Breast epithelium (tissue), 4 donors: ENCODE data around the gene CFAP20DC. TPM values are rescaled to one million over a fixed set of nuclear protein-coding genes. Genes with fewer than 3 reads are reported as not detected.

Source experiments
- DNase-seq, 2 donors: peaks; one replicate each; pipeline ENCODE4 v3.0.0-alpha.2; 2019; ENCODE audit warnings: low spot score in 2 of 2
- H3K27ac ChIP-seq, 2 donors: fragments of 200-600 bp; sonication (generic) in 1 of 2; one replicate each; pipeline ENCODE4 v1.5.1; 2016 to 2019; ENCODE audit warnings: mild to moderate bottlenecking in 1 of 2
- H3K27me3 ChIP-seq, 2 donors: fragments of 200-600 bp; sonication (generic) in 1 of 2; one replicate each; pipeline versions ENCODE4 v1.5.1 to v1.6.0; 2017 to 2019; ENCODE audit warnings: control low read depth in 1 of 2, mild to moderate bottlenecking in 1 of 2
- H3K36me3 ChIP-seq: fragments of 200-600 bp; one replicate; pipeline ENCODE4 v1.5.1; 2019
- H3K4me1 ChIP-seq, 2 donors: fragments of 200-600 bp; sonication (generic); one replicate each; pipeline ENCODE4 v1.5.1; 2016 to 2019; ENCODE audit warnings: control low read depth in 1 of 2
- H3K4me3 ChIP-seq, 3 donors: fragments of 200-600 bp; sonication (generic); 1 replicate in 2 of 3; 2 replicates in 1 of 3; pipeline ENCODE4 v1.5.1; 2016 to 2019; ENCODE audit warnings: mild to moderate bottlenecking in 3 of 3, moderate library complexity in 2 of 3
- H3K9me3 ChIP-seq, 2 donors: fragments of 200-600 bp; sonication (generic) in 1 of 2; one replicate each; pipeline ENCODE4 v1.5.1; 2016 to 2019; ENCODE audit warnings: control low read depth in 1 of 2
- POLR2A ChIP-seq: fragments of 450-650 bp; IDR thresholded peaks from one replicate; pipeline ENCODE4 v1.6.1; 2016; ENCODE audit warnings: antibody characterized with exemption, mild to moderate bottlenecking, moderate library complexity
- POLR2AphosphoS5 ChIP-seq, 3 donors: sonication (generic); formaldehyde crosslinking; IDR thresholded peaks; one replicate each; pipeline ENCODE4 v1.6.1; 2017; ENCODE audit warnings: antibody characterized with exemption in 3 of 3
- intact Hi-C: fragments of 100-400 bp; cut with DNase I; formaldehyde crosslinking; loops from one replicate; pipeline ENCODE4 v1.15.1; 2023; ENCODE audit warnings: low total_unique reads
- total RNA-seq, 3 donors: library from RNA; depleted of rRNA; stranded (reverse); fragments of >200 nt; gene quantifications; one replicate each; pipeline ENCODE4 v1.1.0, GENCODE V29; 2016
- TF ChIP-seq, protein P1 (sequence below), 3 donors: fragments of 450-650 bp; IDR thresholded peaks; one replicate each; pipeline ENCODE4 v1.5.1; 2016 to 2017; ENCODE audit warnings: antibody characterized with exemption in 3 of 3, mild to moderate bottlenecking in 3 of 3, moderate library complexity in 3 of 3

The CFAP20DC gene
- total RNA-seq, 3 donors from 2014 or later, result 0.44 to 3.3 (median 2.4) TPM

DNA sequence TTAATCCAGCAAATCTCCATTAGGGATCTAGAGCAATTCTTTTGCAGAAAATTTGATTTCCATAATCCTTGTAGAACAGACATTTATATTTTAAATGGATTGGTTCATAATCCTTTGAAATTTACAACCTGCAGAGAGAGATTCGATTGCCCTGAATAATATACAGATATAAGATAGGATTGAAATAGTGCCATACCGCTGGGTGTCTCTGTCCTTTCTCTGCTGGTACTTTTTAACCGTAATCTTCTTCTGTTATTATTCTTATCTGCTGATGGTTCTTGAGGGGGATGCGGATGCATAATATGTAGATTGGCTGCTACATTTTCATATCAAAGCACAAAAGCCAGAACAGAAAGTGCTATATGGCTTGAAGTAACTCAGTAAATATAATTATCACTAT lies 182.2 kb downstream of the CFAP20DC start:
- no peaks in the 10 kb centered on the region for H3K27me3 ChIP-seq
- DNase-seq, result no peak
- no peaks in the 10 kb centered on the region for H3K4me1 ChIP-seq
- intact Hi-C loops, result no loop called here
- H3K36me3 ChIP-seq, result no peaks in the 10 kb centered on the region
- no peaks in the 10 kb centered on the region for H3K9me3 ChIP-seq
- no peak overlapping the region for H3K4me3 ChIP-seq
- no peak overlapping the region for H3K27ac ChIP-seq
- TF ChIP-seq POLR2A, result no peak
- TF ChIP-seq POLR2AphosphoS5 (IDR thresholded peaks at IDR 0.05), result no peak
- TF ChIP-seq, protein P1, sequence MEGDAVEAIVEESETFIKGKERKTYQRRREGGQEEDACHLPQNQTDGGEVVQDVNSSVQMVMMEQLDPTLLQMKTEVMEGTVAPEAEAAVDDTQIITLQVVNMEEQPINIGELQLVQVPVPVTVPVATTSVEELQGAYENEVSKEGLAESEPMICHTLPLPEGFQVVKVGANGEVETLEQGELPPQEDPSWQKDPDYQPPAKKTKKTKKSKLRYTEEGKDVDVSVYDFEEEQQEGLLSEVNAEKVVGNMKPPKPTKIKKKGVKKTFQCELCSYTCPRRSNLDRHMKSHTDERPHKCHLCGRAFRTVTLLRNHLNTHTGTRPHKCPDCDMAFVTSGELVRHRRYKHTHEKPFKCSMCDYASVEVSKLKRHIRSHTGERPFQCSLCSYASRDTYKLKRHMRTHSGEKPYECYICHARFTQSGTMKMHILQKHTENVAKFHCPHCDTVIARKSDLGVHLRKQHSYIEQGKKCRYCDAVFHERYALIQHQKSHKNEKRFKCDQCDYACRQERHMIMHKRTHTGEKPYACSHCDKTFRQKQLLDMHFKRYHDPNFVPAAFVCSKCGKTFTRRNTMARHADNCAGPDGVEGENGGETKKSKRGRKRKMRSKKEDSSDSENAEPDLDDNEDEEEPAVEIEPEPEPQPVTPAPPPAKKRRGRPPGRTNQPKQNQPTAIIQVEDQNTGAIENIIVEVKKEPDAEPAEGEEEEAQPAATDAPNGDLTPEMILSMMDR (IDR thresholded peaks at IDR 0.05), result no peak

DNA sequence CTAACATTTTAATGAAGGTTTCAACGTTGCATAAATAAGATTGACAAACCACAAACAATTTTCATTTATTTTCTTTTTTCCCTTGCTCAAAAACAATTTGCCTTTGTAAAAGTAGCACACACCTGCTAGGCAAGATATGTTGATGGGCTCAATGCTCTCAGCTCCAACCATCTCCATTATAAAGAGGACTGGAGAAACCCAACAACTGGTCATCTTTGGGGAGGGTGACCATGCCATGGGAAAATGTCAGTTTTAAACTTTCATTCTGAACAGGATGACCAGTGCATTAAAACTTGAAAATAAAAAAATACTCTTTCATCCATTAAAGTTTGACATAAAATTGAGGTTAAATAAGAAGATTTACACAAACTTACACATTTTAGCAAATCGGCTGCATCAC lies 183.7 kb downstream of the CFAP20DC start:
- H3K4me1 ChIP-seq, result no peaks in the 10 kb centered on the region
- no peak for DNase-seq
- H3K4me3 ChIP-seq, result no peak overlapping the region
- intact Hi-C loops, result no loop called here
- H3K36me3 ChIP-seq, result no peaks in the 10 kb centered on the region
- H3K27ac ChIP-seq, result no peak overlapping the region
- H3K27me3 ChIP-seq, result no peaks in the 10 kb centered on the region
- H3K9me3 ChIP-seq, result no peaks in the 10 kb centered on the region
- no peak for TF ChIP-seq POLR2AphosphoS5 (IDR thresholded peaks at IDR 0.05)
- TF ChIP-seq, protein P1 (IDR thresholded peaks at IDR 0.05), result no peak
- TF ChIP-seq POLR2A, result no peak

DNA sequence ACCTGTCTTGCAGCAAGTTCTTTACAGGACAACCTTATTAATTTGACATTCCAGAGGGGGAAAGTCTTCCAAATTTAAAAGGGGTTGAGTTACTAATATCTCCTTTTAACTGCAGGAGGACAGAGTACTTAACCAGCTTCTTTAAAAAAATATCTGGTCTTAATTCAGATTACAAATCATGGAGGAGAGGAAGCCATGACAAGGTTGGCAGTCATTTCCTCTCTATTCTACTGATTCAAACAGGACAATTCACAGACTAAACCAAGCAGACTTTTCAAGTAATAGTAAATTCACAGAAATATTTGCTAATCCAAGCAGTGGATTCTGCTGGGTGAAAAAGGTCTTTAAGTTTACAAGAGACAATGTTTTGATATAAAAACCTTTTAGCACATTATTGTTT lies 185.3 kb downstream of the CFAP20DC start:
- TF ChIP-seq POLR2A, result no peak
- TF ChIP-seq POLR2AphosphoS5 (IDR thresholded peaks at IDR 0.05), result no peak
- TF ChIP-seq, protein P1 (IDR thresholded peaks at IDR 0.05), result no peak
- DNase-seq, result no peak
- Histone ChIP-seq H3K9me3 (no peaks in the 10 kb centered on the region), H3K27ac (no peak overlapping the region), H3K36me3 (no peaks in the 10 kb centered on the region), H3K4me3 (no peak overlapping the region), H3K4me1 (no peaks in the 10 kb centered on the region), H3K27me3 (no peaks in the 10 kb centered on the region)
- intact Hi-C loops, result no loop called here

DNA sequence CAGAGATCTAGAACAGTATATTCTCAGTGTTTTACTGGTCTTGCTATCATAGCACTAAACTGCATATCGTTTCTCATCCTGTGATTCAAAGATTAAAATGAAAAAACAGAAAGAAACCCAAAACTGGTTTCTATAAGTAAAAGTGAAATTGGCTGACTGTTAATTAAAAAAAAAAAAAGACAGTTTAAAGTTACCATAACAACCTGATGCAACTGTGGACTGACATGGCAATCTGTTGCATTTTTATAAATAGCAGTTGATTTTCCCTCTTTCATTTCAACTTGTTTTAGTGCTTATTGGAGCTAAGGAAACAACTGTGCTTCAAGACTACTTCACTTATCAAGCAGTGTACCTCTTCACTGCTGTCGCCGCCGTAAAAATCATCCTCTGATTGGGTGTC lies 186.6 kb downstream of the CFAP20DC start:
- H3K27me3 ChIP-seq, result no peaks in the 10 kb centered on the region
- H3K36me3 ChIP-seq, result no peaks in the 10 kb centered on the region
- H3K27ac ChIP-seq, result no peak overlapping the region
- H3K4me1 ChIP-seq, result no peaks in the 10 kb centered on the region
- H3K9me3 ChIP-seq, result no peaks in the 10 kb centered on the region
- no peak for DNase-seq
- intact Hi-C loops, result no loop called here
- H3K4me3 ChIP-seq, result no peak overlapping the region
- TF ChIP-seq POLR2A (no peak), POLR2AphosphoS5 (IDR thresholded peaks at IDR 0.05) (no peak)
- TF ChIP-seq, protein P1 (IDR thresholded peaks at IDR 0.05), result no peak

DNA sequence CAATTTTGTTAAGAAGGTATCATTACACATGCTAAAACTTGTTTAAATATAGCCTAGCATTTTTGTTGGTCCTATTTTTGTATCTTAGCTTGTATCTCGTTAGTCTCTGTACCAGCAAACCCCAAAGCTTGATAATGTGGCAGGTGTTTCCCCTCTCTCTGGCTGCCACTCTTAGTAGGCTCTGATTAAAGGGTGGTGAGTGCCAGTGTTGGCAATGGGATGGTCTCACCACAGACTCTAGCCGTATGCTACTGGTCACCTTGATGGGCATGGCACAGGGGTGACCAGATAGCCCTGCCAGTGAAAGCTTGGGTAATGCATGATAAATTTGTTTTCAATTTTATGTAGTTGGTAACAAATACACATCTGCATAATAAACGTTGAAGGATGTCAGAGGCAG lies 188.3 kb downstream of the CFAP20DC start:
- TF ChIP-seq, protein P1 (IDR thresholded peaks at IDR 0.05), result no peak
- TF ChIP-seq POLR2A (no peak), POLR2AphosphoS5 (IDR thresholded peaks at IDR 0.05) (no peak)
- H3K4me3 ChIP-seq, result no peak overlapping the region
- H3K4me1 ChIP-seq, result no peaks in the 10 kb centered on the region
- no peaks in the 10 kb centered on the region for H3K27me3 ChIP-seq
- no peak overlapping the region for H3K27ac ChIP-seq
- H3K36me3 ChIP-seq, result no peaks in the 10 kb centered on the region
- no peaks in the 10 kb centered on the region for H3K9me3 ChIP-seq
- DNase-seq, result no peak
- intact Hi-C loops, result no loop called here
